Astrocyte of the spinal cord (primary cell): ENCODE data around the gene FADS2.

Source experiments
- DNase-seq: peaks from one replicate; pipeline ENCODE4 v3.0.0; 2011; ENCODE audit warnings: low read depth, low spot score
- H3K4me3 ChIP-seq: 2 replicates; pipeline ENCODE4 v1.5.1; 2011; ENCODE audit warnings: low read depth, mild to moderate bottlenecking, low read length, moderate library complexity
- in situ Hi-C: cut with HindIII; loops from 2 replicates; pipeline ENCODE4 v1.10.0; 2017; ENCODE audit warnings: low sequenced_read_pairs
- TF ChIP-seq, protein P1 (sequence below): IDR thresholded peaks from 2 replicates; pipeline ENCODE4 v1.5.1; 2012; ENCODE audit warnings: low read depth, mild to moderate bottlenecking, low read length, inconsistent platforms

Gene FADS2

GRCh38 chr11:61803889-61804647 lies 24.0 kb upstream of the FADS2 start:
- no peak overlapping the region for H3K4me3 ChIP-seq
- TF ChIP-seq, protein P1, sequence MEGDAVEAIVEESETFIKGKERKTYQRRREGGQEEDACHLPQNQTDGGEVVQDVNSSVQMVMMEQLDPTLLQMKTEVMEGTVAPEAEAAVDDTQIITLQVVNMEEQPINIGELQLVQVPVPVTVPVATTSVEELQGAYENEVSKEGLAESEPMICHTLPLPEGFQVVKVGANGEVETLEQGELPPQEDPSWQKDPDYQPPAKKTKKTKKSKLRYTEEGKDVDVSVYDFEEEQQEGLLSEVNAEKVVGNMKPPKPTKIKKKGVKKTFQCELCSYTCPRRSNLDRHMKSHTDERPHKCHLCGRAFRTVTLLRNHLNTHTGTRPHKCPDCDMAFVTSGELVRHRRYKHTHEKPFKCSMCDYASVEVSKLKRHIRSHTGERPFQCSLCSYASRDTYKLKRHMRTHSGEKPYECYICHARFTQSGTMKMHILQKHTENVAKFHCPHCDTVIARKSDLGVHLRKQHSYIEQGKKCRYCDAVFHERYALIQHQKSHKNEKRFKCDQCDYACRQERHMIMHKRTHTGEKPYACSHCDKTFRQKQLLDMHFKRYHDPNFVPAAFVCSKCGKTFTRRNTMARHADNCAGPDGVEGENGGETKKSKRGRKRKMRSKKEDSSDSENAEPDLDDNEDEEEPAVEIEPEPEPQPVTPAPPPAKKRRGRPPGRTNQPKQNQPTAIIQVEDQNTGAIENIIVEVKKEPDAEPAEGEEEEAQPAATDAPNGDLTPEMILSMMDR, result no peak
- peak; percentile 29 for DNase-seq
- in situ Hi-C loops, result no loop called here

DNA sequence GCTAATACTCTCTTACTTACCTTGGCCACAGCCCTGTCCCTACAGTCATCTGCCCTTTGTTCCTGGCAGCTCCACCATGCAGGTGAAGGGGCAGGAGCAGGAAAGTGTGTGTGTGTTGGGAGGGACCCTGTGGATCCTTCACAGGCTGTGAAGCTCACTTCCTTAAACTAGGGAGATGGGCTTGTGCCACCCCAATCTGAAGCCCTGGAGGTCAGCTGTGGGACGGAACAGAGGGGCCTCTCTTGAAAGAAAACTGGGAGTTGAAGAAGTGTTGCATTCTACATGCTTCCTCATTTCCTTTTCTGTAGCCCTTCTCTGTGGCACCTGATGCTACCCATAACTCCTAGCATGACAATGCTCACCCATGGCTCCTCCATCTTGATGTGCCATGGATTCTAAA lies 23.0 kb upstream of the FADS2 start:
- DNase-seq, result no peak
- H3K4me3 ChIP-seq, result no peak overlapping the region
- in situ Hi-C loops, result no loop called here
- TF ChIP-seq, protein P1, result no peak

GRCh38 chr11:61806785-61807184 lies 21.3 kb upstream of the FADS2 start:
- peak; percentile 25 for DNase-seq
- in situ Hi-C loops, result no loop called here
- TF ChIP-seq, protein P1, result no peak
- no peak overlapping the region for H3K4me3 ChIP-seq

DNA sequence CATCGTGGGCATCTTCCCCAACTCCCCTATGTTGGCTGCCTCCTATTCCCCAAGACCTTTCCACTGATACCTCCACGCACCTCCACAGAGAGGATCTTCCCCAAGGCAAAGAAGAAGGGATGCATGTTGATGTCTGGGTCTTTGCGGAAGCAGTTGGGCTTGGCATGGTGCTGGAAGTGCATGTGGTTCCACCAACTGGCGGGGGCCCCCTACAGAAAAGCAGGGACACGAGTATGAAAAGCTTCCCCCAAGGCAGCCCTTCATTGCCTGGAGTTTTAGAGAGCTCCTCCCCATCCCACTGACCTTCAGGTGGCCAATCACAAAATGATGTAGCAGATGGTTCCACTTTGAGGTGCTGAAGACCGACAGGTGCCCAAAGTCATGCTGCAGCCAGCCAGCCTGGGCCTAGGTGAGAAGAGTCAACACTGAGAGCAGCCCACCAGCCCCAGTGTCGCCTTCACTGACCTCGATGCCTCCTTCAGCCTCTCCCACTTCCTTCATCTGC lies 17.4 kb upstream of the FADS2 start:
- TF ChIP-seq, protein P1, result no peak
- in situ Hi-C loops, result no loop called here
- DNase-seq, result no peak
- H3K4me3 ChIP-seq, result no peak overlapping the region

GRCh38 chr11:61811831-61812230 lies 16.3 kb upstream of the FADS2 start:
- H3K4me3 ChIP-seq, result no peak overlapping the region
- in situ Hi-C loops, result no loop called here

GRCh38 chr11:61812736-61813411 lies 15.2 kb upstream of the FADS2 start:
- TF ChIP-seq, protein P1, result no peak
- H3K4me3 ChIP-seq, result no peak overlapping the region
- DNase-seq, result no peak
- in situ Hi-C loops, result no loop called here

More at GRCh38 chr11:61811831-61812230, 16.3 kb upstream of the FADS2 start:
- DNase-seq, result no peak
- TF ChIP-seq, protein P1, result no peak
